ENCODE data around the gene AP3B1. TPM values are rescaled to one million over a fixed set of nuclear protein-coding genes. Genes with fewer than 3 reads are reported as not detected.

Gene AP3B1
- total RNA-seq, 1 donor from 2014 or later, result 14.3 TPM

DNA sequence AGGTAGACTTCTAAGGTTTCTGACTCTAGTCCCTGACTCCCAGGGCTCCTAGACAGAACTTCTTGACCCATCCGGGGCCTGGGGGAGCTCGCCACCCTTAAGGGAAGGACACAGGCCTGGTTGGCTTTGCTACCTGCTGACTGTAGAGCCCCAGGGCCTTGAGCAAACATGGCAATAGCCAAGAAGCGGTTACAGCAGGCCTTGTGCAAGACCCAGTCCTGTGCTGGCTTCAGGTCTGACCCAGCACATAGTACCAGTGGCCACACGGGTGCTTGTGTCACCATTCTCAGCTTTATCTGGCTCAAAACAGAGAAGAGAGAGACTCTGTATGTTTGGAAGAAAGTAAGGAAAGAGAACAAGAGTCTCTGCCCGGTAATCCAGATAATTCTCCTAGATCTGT lies 41.8 kb downstream of the AP3B1 start:
- DNase-seq, result no peak
- Mint-ChIP-seq H3K9me3 (ENCODE audit: unreplicated experiment) (no peaks in the 10 kb centered on the region), H3K4me1 (ENCODE audit: low read depth, unreplicated experiment) (no peaks in the 10 kb centered on the region), H3K4me3 (ENCODE audit: unreplicated experiment) (no peak overlapping the region), H3K36me3 (ENCODE audit: unreplicated experiment) (peaks cover 16% of the 10 kb centered on the region), H3K27ac (ENCODE audit: unreplicated experiment) (no peak overlapping the region), H3K27me3 (ENCODE audit: unreplicated experiment) (no peaks in the 10 kb centered on the region)
- TF ChIP-seq, protein P1, sequence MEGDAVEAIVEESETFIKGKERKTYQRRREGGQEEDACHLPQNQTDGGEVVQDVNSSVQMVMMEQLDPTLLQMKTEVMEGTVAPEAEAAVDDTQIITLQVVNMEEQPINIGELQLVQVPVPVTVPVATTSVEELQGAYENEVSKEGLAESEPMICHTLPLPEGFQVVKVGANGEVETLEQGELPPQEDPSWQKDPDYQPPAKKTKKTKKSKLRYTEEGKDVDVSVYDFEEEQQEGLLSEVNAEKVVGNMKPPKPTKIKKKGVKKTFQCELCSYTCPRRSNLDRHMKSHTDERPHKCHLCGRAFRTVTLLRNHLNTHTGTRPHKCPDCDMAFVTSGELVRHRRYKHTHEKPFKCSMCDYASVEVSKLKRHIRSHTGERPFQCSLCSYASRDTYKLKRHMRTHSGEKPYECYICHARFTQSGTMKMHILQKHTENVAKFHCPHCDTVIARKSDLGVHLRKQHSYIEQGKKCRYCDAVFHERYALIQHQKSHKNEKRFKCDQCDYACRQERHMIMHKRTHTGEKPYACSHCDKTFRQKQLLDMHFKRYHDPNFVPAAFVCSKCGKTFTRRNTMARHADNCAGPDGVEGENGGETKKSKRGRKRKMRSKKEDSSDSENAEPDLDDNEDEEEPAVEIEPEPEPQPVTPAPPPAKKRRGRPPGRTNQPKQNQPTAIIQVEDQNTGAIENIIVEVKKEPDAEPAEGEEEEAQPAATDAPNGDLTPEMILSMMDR (IDR thresholded peaks at IDR 0.05; ENCODE audit: partially characterized antibody, unreplicated experiment), result no peak

DNA sequence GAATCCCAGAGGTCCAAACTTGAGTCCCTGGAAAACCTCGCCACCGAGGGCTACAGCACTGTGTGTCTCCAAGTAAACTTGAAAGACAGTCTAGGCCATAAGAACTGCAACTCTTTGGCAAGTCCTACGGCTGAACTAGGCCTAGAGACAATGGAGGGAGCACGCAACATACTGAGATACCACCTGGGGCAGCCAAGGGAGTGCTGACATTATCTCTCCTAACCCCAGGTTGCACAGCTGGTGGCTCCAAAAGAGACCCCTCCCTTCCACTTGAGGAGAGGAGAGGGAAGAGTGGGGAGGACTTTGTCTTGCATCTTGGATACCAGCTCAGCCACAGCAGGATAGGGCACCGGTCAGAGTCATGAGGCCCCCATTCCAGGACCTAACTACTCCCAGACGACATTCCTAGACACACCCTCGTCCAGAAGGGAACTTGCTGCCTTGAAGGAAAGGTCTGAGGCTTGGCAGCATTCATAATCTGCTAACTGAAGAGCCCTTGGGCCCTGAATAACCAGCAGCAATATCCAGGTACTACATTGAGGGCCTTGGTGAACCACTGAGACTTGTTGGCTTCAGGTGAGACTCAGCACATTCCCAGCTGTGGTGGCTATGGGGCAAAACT lies 42.7 kb downstream of the AP3B1 start:
- H3K9me3 Mint-ChIP-seq (ENCODE audit: unreplicated experiment), result no peaks in the 10 kb centered on the region
- no peak overlapping the region for H3K4me3 Mint-ChIP-seq (ENCODE audit: unreplicated experiment)
- no peak overlapping the region for H3K27ac Mint-ChIP-seq (ENCODE audit: unreplicated experiment)
- H3K27me3 Mint-ChIP-seq (ENCODE audit: unreplicated experiment), result no peaks in the 10 kb centered on the region
- no peaks in the 10 kb centered on the region for H3K4me1 Mint-ChIP-seq (ENCODE audit: low read depth, unreplicated experiment)
- TF ChIP-seq, protein P1 (IDR thresholded peaks at IDR 0.05; ENCODE audit: partially characterized antibody, unreplicated experiment), result no peak
- peaks cover 13% of the 10 kb centered on the region for H3K36me3 Mint-ChIP-seq (ENCODE audit: unreplicated experiment)
- DNase-seq, result no peak

DNA sequence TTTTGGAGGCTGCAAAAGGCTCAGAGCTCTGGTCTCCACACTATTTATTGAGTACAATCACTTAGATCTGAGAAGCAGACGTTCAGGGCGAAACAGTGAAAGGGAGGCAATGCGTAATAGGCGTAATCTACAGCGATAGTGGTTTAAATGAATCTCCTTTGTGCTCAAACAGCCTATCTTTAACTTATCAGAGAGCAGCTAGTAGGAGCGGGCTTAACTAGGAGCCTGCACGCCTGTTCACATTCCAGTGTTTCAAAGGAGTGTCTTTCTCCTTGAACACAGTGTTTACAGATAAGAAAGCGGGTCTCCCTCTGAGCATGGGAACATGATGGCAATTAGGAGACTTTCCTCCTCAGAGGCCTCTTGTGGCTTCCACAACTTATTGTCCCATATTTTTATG lies 49.4 kb downstream of the AP3B1 start:
- DNase-seq, result no peak
- H3K4me3 Mint-ChIP-seq (ENCODE audit: unreplicated experiment), result no peak overlapping the region
- no peaks in the 10 kb centered on the region for H3K27me3 Mint-ChIP-seq (ENCODE audit: unreplicated experiment)
- no peak overlapping the region for H3K27ac Mint-ChIP-seq (ENCODE audit: unreplicated experiment)
- H3K9me3 Mint-ChIP-seq (ENCODE audit: unreplicated experiment), result no peaks in the 10 kb centered on the region
- TF ChIP-seq, protein P1 (IDR thresholded peaks at IDR 0.05; ENCODE audit: partially characterized antibody, unreplicated experiment), result no peak
- H3K4me1 Mint-ChIP-seq (ENCODE audit: low read depth, unreplicated experiment), result no peaks in the 10 kb centered on the region
- no peaks in the 10 kb centered on the region for H3K36me3 Mint-ChIP-seq (ENCODE audit: unreplicated experiment)

DNA sequence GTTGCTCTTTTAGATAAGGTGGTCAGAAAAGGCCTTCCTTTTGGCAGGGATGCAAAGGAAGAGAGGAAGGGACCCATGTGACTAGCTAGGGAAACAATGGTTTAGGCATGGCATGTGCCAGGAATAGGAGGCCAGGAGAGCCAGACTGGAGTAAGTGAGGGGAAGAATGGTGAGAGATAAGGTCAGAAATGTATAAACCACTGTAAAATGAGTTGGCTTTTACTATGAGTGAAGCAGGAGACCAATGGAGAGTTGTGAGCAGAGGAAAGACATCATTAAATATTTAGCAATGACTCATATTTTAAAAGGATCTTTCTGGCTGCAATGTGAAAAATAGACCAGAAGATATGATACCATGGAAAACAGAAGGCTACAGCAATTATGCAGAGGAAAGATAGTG lies 50.9 kb downstream of the AP3B1 start:
- Mint-ChIP-seq H3K4me1 (ENCODE audit: low read depth, unreplicated experiment) (no peaks in the 10 kb centered on the region), H3K4me3 (ENCODE audit: unreplicated experiment) (no peak overlapping the region), H3K9me3 (ENCODE audit: unreplicated experiment) (no peaks in the 10 kb centered on the region), H3K36me3 (ENCODE audit: unreplicated experiment) (no peaks in the 10 kb centered on the region), H3K27me3 (ENCODE audit: unreplicated experiment) (no peaks in the 10 kb centered on the region), H3K27ac (ENCODE audit: unreplicated experiment) (no peak overlapping the region)
- TF ChIP-seq, protein P1 (IDR thresholded peaks at IDR 0.05; ENCODE audit: partially characterized antibody, unreplicated experiment), result no peak
- DNase-seq, result no peak

- no peaks in the 10 kb centered on the region for H3K4me1 Mint-ChIP-seq (ENCODE audit: low read depth, unreplicated experiment)
- no peaks in the 10 kb centered on the region for H3K36me3 Mint-ChIP-seq (ENCODE audit: unreplicated experiment)
- no peaks in the 10 kb centered on the region for H3K27me3 Mint-ChIP-seq (ENCODE audit: unreplicated experiment)
- no peaks in the 10 kb centered on the region for H3K9me3 Mint-ChIP-seq (ENCODE audit: unreplicated experiment)
- H3K4me3 Mint-ChIP-seq (ENCODE audit: unreplicated experiment), result no peak overlapping the region
- no peak overlapping the region for H3K27ac Mint-ChIP-seq (ENCODE audit: unreplicated experiment)
- no peak for DNase-seq
- TF ChIP-seq, protein P1 (IDR thresholded peaks at IDR 0.05; ENCODE audit: partially characterized antibody, unreplicated experiment), result no peak
Observed at GRCh38 chr5:78243091-78243490, 51.4 kb downstream of the AP3B1 start.

Measured in glutamatergic neuron (in vitro differentiated cells).